ENCODE results near the gene PHACTR1. TPM values are rescaled to one million over a fixed set of nuclear protein-coding genes. Genes with fewer than 3 reads are reported as not detected.

The PHACTR1 gene
- total RNA-seq (under 1 TPM; 0.04 TPM), polyA plus RNA-seq (0.38 TPM)

DNA sequence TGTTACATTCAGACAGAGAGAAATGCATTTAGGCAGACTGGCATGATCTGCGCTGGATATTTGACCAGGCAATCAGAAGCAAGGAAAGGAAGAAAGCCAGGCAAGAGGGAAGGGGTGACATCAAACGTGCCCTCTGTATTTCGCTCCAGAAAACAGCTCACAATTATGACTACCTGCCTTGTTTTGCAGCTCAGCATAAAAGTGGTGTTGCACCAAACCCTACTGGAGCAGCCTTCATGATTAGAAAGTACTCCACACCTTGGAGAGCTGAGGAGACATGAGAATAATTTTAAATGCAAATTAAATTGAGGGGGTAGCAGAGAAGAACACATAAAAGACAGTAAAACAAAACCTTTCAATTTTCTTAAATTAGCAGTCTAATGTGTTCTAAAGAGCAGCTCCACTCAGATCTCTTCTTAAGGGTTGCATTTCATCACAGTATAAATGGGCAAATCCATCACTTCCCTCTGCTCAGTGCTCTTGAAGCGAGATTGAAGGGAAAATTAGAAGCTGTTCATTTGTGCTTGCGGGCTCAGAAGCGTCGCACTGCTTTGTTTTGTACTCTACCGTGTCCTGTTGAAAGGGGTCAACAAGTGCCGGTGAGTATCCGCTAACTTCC lies at the start of gene PHACTR1:
PHACTR1 (plus strand) TSS at position 470 of the 619 bp plus-strand sequence.
- H3K27ac Mint-ChIP-seq = no peak within 1 kb of the TSS
- H3K36me3 Mint-ChIP-seq = no peaks in the 10 kb centered on the region
- Histone ChIP-seq H3K9me3 (ENCODE audit: low read length) (no peaks in the 10 kb centered on the region), H3K4me1 (ENCODE audit: insufficient read depth, low read length) (no peaks in the 10 kb centered on the region), H3K27ac (ENCODE audit: low read depth, low read length) (no peak within 1 kb of the TSS), H3K36me3 (ENCODE audit: insufficient read depth, low read length) (no peaks in the 10 kb centered on the region), H3K4me3 (ENCODE audit: low read length) (no peak within 1 kb of the TSS), H3K27me3 (ENCODE audit: insufficient read depth, low read length, poor library complexity, severe bottlenecking) (no peaks in the 10 kb centered on the region)
- H3K9me3 Mint-ChIP-seq = peaks cover 0 to 2% (median 0%) of the 10 kb centered on the region in 5 donors
- H3K4me1 Mint-ChIP-seq = no peaks in the 10 kb centered on the region
- no peak for DNase-seq
- peaks cover 6 to 11% of the 10 kb centered on the region in 2 donors for H3K27me3 Mint-ChIP-seq
- no peak within 1 kb of the TSS for H3K4me3 Mint-ChIP-seq
- CTCF ChIA-PET = no interaction called here
- POLR2A ChIA-PET = no interaction called here

GRCh38 chr6:12666886-12667285 lies 49.7 kb upstream of the PHACTR1 start:
- no peak overlapping the region for H3K4me3 ChIP-seq (ENCODE audit: low read length)
- Mint-ChIP-seq H3K36me3 (no peaks in the 10 kb centered on the region), H3K9me3 (no peaks in the 10 kb centered on the region), H3K27me3 (no peaks in the 10 kb centered on the region), H3K27ac (no peak overlapping the region), H3K4me3 (no peak overlapping the region), H3K4me1 (no peaks in the 10 kb centered on the region)
- ChIA-PET POLR2A (no interaction called here), CTCF (interaction anchor here (1.0 kb wide), 1 partner anchor 9 kb away, joined by 3 read pairs; no protein-coding TSS in a partner anchor)
- no peaks in the 10 kb centered on the region for H3K27me3 ChIP-seq (ENCODE audit: insufficient read depth, low read length, poor library complexity, severe bottlenecking)
- H3K36me3 ChIP-seq (ENCODE audit: insufficient read depth, low read length) = no peaks in the 10 kb centered on the region
- H3K27ac ChIP-seq (ENCODE audit: low read depth, low read length) = no peak overlapping the region
- no peaks in the 10 kb centered on the region for H3K9me3 ChIP-seq (ENCODE audit: low read length)
- H3K4me1 ChIP-seq (ENCODE audit: insufficient read depth, low read length) = no peaks in the 10 kb centered on the region
- no peak for DNase-seq

DNA sequence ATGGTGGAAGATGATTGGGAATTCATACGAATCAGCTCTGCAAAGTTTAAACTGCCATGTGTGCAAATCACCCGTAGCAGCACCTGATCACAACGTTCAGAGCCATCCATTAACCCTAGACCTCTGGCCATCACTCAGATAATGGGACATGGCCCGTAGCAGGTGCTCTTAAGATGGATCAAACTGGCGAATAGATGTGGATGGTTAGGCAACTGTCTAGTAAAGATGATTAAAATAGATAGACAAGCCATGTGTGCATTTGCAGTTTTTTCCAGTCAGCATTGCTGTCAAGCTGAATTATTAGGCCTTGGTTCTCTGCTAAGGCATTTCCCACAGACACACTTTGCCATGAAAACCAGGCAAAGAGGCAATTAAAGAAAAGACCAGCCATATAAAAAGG lies 40.6 kb upstream of the PHACTR1 start:
- H3K36me3 ChIP-seq (ENCODE audit: insufficient read depth, low read length) = no peaks in the 10 kb centered on the region
- no peaks in the 10 kb centered on the region for H3K4me1 ChIP-seq (ENCODE audit: insufficient read depth, low read length)
- no peak overlapping the region for H3K27ac Mint-ChIP-seq
- DNase-seq = no peak
- peaks cover 0 to 5% (median 0%) of the 10 kb centered on the region in 5 donors for H3K9me3 Mint-ChIP-seq
- ChIA-PET CTCF (interaction anchor here (1.3 kb wide), 1 partner anchor 9 kb away, joined by 3 read pairs; no protein-coding TSS in a partner anchor), POLR2A (no interaction called here)
- H3K27me3 Mint-ChIP-seq = peaks cover under 1 to 14% of the 10 kb centered on the region in 2 donors
- no peak overlapping the region for H3K4me3 ChIP-seq (ENCODE audit: low read length)
- H3K36me3 Mint-ChIP-seq = no peaks in the 10 kb centered on the region
- H3K4me3 Mint-ChIP-seq = no peak overlapping the region
- H3K9me3 ChIP-seq (ENCODE audit: low read length) = no peaks in the 10 kb centered on the region
- no peak overlapping the region for H3K27ac ChIP-seq (ENCODE audit: low read depth, low read length)
- no peaks in the 10 kb centered on the region for H3K27me3 ChIP-seq (ENCODE audit: insufficient read depth, low read length, poor library complexity, severe bottlenecking)
- H3K4me1 Mint-ChIP-seq = no peaks in the 10 kb centered on the region

GRCh38 chr6:12679341-12679740 lies 37.2 kb upstream of the PHACTR1 start:
- no peak overlapping the region for H3K4me3 ChIP-seq (ENCODE audit: low read length)

GRCh38 chr6:12693122-12693521 lies 23.4 kb upstream of the PHACTR1 start:
- Mint-ChIP-seq H3K9me3 (peaks cover 0 to 2% (median 0%) of the 10 kb centered on the region in 5 donors), H3K4me1 (no peaks in the 10 kb centered on the region), H3K4me3 (no peak overlapping the region), H3K27ac (no peak overlapping the region), H3K27me3 (no peaks in the 10 kb centered on the region), H3K36me3 (no peaks in the 10 kb centered on the region)
- Histone ChIP-seq H3K27me3 (ENCODE audit: insufficient read depth, low read length, poor library complexity, severe bottlenecking) (no peaks in the 10 kb centered on the region), H3K27ac (ENCODE audit: low read depth, low read length) (no peak overlapping the region), H3K36me3 (ENCODE audit: insufficient read depth, low read length) (no peaks in the 10 kb centered on the region), H3K4me1 (ENCODE audit: insufficient read depth, low read length) (no peaks in the 10 kb centered on the region), H3K9me3 (ENCODE audit: low read length) (no peaks in the 10 kb centered on the region), H3K4me3 (ENCODE audit: low read length) (no peak overlapping the region)
- DNase-seq = no peak
- POLR2A ChIA-PET = no interaction called here
- CTCF ChIA-PET = no interaction called here

More at GRCh38 chr6:12679341-12679740, 37.2 kb upstream of the PHACTR1 start:
- ChIA-PET CTCF (no interaction called here), POLR2A (no interaction called here)
- Mint-ChIP-seq H3K27me3 (peaks cover 0 to 2% of the 10 kb centered on the region in 2 donors), H3K4me3 (no peak overlapping the region), H3K9me3 (peaks cover 0 to 5% (median 0%) of the 10 kb centered on the region in 5 donors), H3K36me3 (no peaks in the 10 kb centered on the region), H3K27ac (no peak overlapping the region), H3K4me1 (no peaks in the 10 kb centered on the region)
- Histone ChIP-seq H3K27ac (ENCODE audit: low read depth, low read length) (no peak overlapping the region), H3K36me3 (ENCODE audit: insufficient read depth, low read length) (no peaks in the 10 kb centered on the region), H3K27me3 (ENCODE audit: insufficient read depth, low read length, poor library complexity, severe bottlenecking) (no peaks in the 10 kb centered on the region), H3K9me3 (ENCODE audit: low read length) (no peaks in the 10 kb centered on the region), H3K4me1 (ENCODE audit: insufficient read depth, low read length) (no peaks in the 10 kb centered on the region)
- DNase-seq = no peak

DNA sequence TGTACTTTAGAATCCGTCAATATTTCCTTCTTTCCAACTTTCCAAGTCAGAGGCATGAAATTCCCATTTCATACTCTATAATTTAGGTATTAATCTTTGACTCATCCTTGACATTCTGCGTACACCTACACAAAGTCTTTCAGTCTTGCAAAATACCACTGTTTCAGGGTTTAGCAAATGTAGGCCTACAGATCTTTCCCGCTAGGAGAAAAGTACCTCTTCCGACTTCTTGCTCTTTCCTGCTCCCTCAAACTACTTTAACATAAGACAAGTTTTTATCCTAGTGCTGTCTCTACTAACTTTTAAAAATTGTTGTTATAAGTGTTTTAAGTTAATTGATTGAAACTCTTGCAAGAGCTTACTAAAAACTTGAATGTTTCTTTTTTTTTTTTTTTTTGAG lies 18.3 kb upstream of the PHACTR1 start:
- Mint-ChIP-seq H3K4me1 (no peaks in the 10 kb centered on the region), H3K9me3 (peaks cover 0 to 3% (median 0%) of the 10 kb centered on the region in 5 donors), H3K27ac (no peak overlapping the region), H3K36me3 (no peaks in the 10 kb centered on the region), H3K27me3 (peaks cover 0 to 16% of the 10 kb centered on the region in 2 donors), H3K4me3 (no peak overlapping the region)
- no peak for DNase-seq
- H3K9me3 ChIP-seq (ENCODE audit: low read length) = no peaks in the 10 kb centered on the region
- H3K4me1 ChIP-seq (ENCODE audit: insufficient read depth, low read length) = no peaks in the 10 kb centered on the region
- no peaks in the 10 kb centered on the region for H3K27me3 ChIP-seq (ENCODE audit: insufficient read depth, low read length, poor library complexity, severe bottlenecking)
- H3K36me3 ChIP-seq (ENCODE audit: insufficient read depth, low read length) = no peaks in the 10 kb centered on the region
- H3K27ac ChIP-seq (ENCODE audit: low read depth, low read length) = no peak overlapping the region
- ChIA-PET POLR2A (no interaction called here), CTCF (no interaction called here)
- H3K4me3 ChIP-seq (ENCODE audit: low read length) = no peak overlapping the region

GRCh38 chr6:12704946-12705345 lies 11.6 kb upstream of the PHACTR1 start:
- CTCF ChIA-PET = no interaction called here
- H3K36me3 Mint-ChIP-seq = no peaks in the 10 kb centered on the region
- POLR2A ChIA-PET = no interaction called here
- no peak for DNase-seq
- peak overlapping the region in 1 of 8 donors; percentile 66 for H3K27ac Mint-ChIP-seq
- Histone ChIP-seq H3K4me1 (ENCODE audit: insufficient read depth, low read length) (no peaks in the 10 kb centered on the region), H3K27me3 (ENCODE audit: insufficient read depth, low read length, poor library complexity, severe bottlenecking) (no peaks in the 10 kb centered on the region), H3K27ac (ENCODE audit: low read depth, low read length) (no peak overlapping the region), H3K9me3 (ENCODE audit: low read length) (no peaks in the 10 kb centered on the region), H3K36me3 (ENCODE audit: insufficient read depth, low read length) (no peaks in the 10 kb centered on the region), H3K4me3 (ENCODE audit: low read length) (no peak overlapping the region)
- H3K27me3 Mint-ChIP-seq = peaks cover 2 to 21% of the 10 kb centered on the region in 2 donors
- H3K9me3 Mint-ChIP-seq = peaks cover 0 to 3% (median 0%) of the 10 kb centered on the region in 5 donors
- H3K4me1 Mint-ChIP-seq = no peaks in the 10 kb centered on the region
- no peak overlapping the region for H3K4me3 Mint-ChIP-seq

GRCh38 chr6:12709116-12709515 lies 7.5 kb upstream of the PHACTR1 start:
- Histone ChIP-seq H3K4me1 (ENCODE audit: insufficient read depth, low read length) (no peaks in the 10 kb centered on the region), H3K27me3 (ENCODE audit: insufficient read depth, low read length, poor library complexity, severe bottlenecking) (no peaks in the 10 kb centered on the region), H3K36me3 (ENCODE audit: insufficient read depth, low read length) (no peaks in the 10 kb centered on the region), H3K4me3 (ENCODE audit: low read length) (no peak overlapping the region), H3K27ac (ENCODE audit: low read depth, low read length) (no peak overlapping the region), H3K9me3 (ENCODE audit: low read length) (no peaks in the 10 kb centered on the region)
- H3K4me1 Mint-ChIP-seq = no peaks in the 10 kb centered on the region
- no peaks in the 10 kb centered on the region for H3K36me3 Mint-ChIP-seq
- ChIA-PET POLR2A (no interaction called here), CTCF (no interaction called here)
- H3K27ac Mint-ChIP-seq = no peak overlapping the region
- H3K4me3 Mint-ChIP-seq = no peak overlapping the region
- peaks cover 6 to 10% of the 10 kb centered on the region in 2 donors for H3K27me3 Mint-ChIP-seq
- no peak for DNase-seq
- H3K9me3 Mint-ChIP-seq = no peaks in the 10 kb centered on the region

Data from CD8-positive, alpha-beta memory T cell (primary cell).